Heart left ventricle (tissue), 16 donors: Measurements from ENCODE around the gene OR5AS1. TPM values are rescaled to one million over a fixed set of nuclear protein-coding genes. Genes with fewer than 3 reads are reported as not detected.

Experiments used
- ATAC-seq, 4 donors: fragments of 200-7000 bp; cut with Tn5 transposase; one replicate each; pipeline ENCODE4 v1.9.1; 2020 to 2022; ENCODE audit warnings: moderate library complexity in 4 of 4, mild to moderate bottlenecking in 3 of 4, moderate number of reproducible peaks in 1 of 4
- DNase-seq, 5 donors: peaks; one replicate each; pipeline ENCODE4 v3.0.0-alpha.2; 2020
- H3K27ac ChIP-seq, 12 donors: fragments of 200-600 bp; sonication (generic) in 4 of 12; one replicate each; pipeline versions ENCODE4 v1.5.0 to v1.8.0; 2016 to 2022; ENCODE audit warnings: mild to moderate bottlenecking in 2 of 12
- H3K27me3 ChIP-seq, 9 donors: fragments of 200-600 bp; sonication (generic) in 2 of 9; one replicate each; pipeline versions ENCODE4 v1.5.1 to v1.8.0; 2016 to 2022; ENCODE audit warnings: mild to moderate bottlenecking in 3 of 9
- H3K36me3 ChIP-seq, 9 donors: fragments of 200-600 bp; sonication (generic) in 2 of 9; one replicate each; pipeline versions ENCODE4 v1.5.0 to v1.8.0; 2018 to 2022; ENCODE audit warnings: mild to moderate bottlenecking in 2 of 9
- H3K4me1 ChIP-seq, 12 donors: fragments of 200-600 bp; sonication (generic) in 4 of 12; one replicate each; pipeline versions ENCODE4 v1.5.0 to v1.8.0; 2016 to 2022; ENCODE audit warnings: mild to moderate bottlenecking in 3 of 12
- H3K4me3 ChIP-seq, 12 donors: fragments of 200-600 bp; sonication (generic) in 4 of 12; one replicate each; pipeline versions ENCODE4 v1.5.0 to v1.8.0; 2017 to 2022; ENCODE audit warnings: mild to moderate bottlenecking in 9 of 12, moderate library complexity in 4 of 12
- H3K9me3 ChIP-seq, 12 donors: fragments of 200-600 bp; sonication (generic) in 4 of 12; one replicate each; pipeline versions ENCODE4 v1.5.0 to v1.8.0; 2016 to 2022; ENCODE audit warnings: mild to moderate bottlenecking in 1 of 12
- CTCF ChIP-seq, 12 donors: fragments of 200-600 bp; sonication (generic) in 4 of 12; IDR thresholded peaks; one replicate each; pipeline versions ENCODE4 v1.5.0 to v1.8.0; 2018 to 2022; ENCODE audit warnings: antibody characterized with exemption in 12 of 12, mild to moderate bottlenecking in 5 of 12
- POLR2A ChIP-seq, 2 donors: fragments of 450-650 bp; IDR thresholded peaks; one replicate each; pipeline ENCODE4 v1.6.1; 2017; ENCODE audit warnings: antibody characterized with exemption in 2 of 2, mild to moderate bottlenecking in 2 of 2, moderate library complexity in 2 of 2
- WGBS, 4 donors: extraction: QIAGEN DNeasy Blood & Tissue Kit in 2 of 4; methylation state at CpG; one replicate each; pipeline versions ENCODE4 v1.1.5 to v1.1.7; 2013 to 2018; 5-methylcytosine and 5-hydroxymethylcytosine counted together
- intact Hi-C, 10 donors: fragments of 100-400 bp; cut with DNase I; formaldehyde crosslinking; loops; one replicate each; pipeline versions ENCODE4 v1.11.1 to v1.14.2; 2022
- polyA plus RNA-seq, 2 donors: library from polyadenylated mRNA; stranded (reverse); fragments of 200-250 nt; gene quantifications; one replicate each; pipeline ENCODE4 v1.2.3, GENCODE V29; 2013
- total RNA-seq, 9 donors: library from RNA; depleted of rRNA in 2 of 9; stranded (reverse); fragments of >200 nt in 2 of 9; fragmentation: NEBNext Ultra II Directional in 3 of 9; extraction: Animal tissue kit (Norgen Biotek cat#: 25700) in 3 of 9; gene quantifications; one replicate each; pipeline versions ENCODE4 v1.1.0 to v1.2.4, GENCODE V29; 2016 to 2023
- donor health status: ischemic (EF 13 %, LVEDD 7.1; RV severe dilation, severe dysfunction).
- donor health status: healthy with polysubstance abuse.
- donor health status: DM: no; HTN: yes; CAD: no.
- donor health status: DM: no; HTN: no; CAD: no.
- donor health status: ischemic (EF 25% LVEDD 6.9; RV normal size, moderate dysfunction).
- donor health status: ischemic (EF 25% LVEDD 5.7; RV mildly dilated, moderate dysfunction).
- donor health status: healthy.
- donor health status: DM: yes; HTN: yes; CAD: no.
- donor health status: ischemic (EF 35%, LVEDD 5.7; RV mildly dilated, moderate dysfunction).
- donor health status: nonischemic (EF 11% LVEDD 7.7; RV severe dilation, severe dysfunction).
- donor health status: DM: yes; HTN: yes; CAD: no.
- donor health status: PGD.
- donor health status: ischemic (EF 29% LVEDD 5.4; RV normal size, mild dysfunction).
- donor health status: nonischemic (EF 23%, LVEDD 6.1; RV moderate dilation, normal function).

Gene OR5AS1
- total and polyA plus RNA-seq, 11 donors = not detected

GRCh38 chr11:56066980-56067379 lies 39.5 kb downstream of the OR5AS1 start:
- no peaks in the 10 kb centered on the region for H3K4me1 ChIP-seq
- peaks cover 0 to 4% (median 0%) of the 10 kb centered on the region in 12 donors for H3K9me3 ChIP-seq
- ATAC-seq (no peak), DNase-seq (no peak)
- no peak overlapping the region for H3K4me3 ChIP-seq
- no peaks in the 10 kb centered on the region for H3K36me3 ChIP-seq
- intact Hi-C loops = no loop called here
- no peak overlapping the region for H3K27ac ChIP-seq
- no peaks in the 10 kb centered on the region for H3K27me3 ChIP-seq
- WGBS, 4 donors = 59 to 81% (median 63%) methylated on average over 2 of the region's 2 CpGs
- no peak for TF ChIP-seq CTCF (IDR thresholded peaks at IDR 0.05)
- no peak for TF ChIP-seq POLR2A (IDR thresholded peaks at IDR 0.05)

Other genes starting within 250 kb of the OR5AS1 start
- not detected for gene OR5D14, start 232.1 kb upstream of the OR5AS1 start, total RNA-seq
- gene OR5D14, start 232.1 kb upstream of the OR5AS1 start, polyA plus RNA-seq = not detected
- gene OR5L1, start 216.3 kb upstream of the OR5AS1 start, total RNA-seq = not detected
- gene OR5L1, start 216.3 kb upstream of the OR5AS1 start, polyA plus RNA-seq = not detected
- not detected for gene OR5D18, start 208.0 kb upstream of the OR5AS1 start, total RNA-seq
- gene OR5D18, start 208.0 kb upstream of the OR5AS1 start, polyA plus RNA-seq = not detected
- gene OR5L2, start 200.4 kb upstream of the OR5AS1 start, total RNA-seq = not detected
- not detected for gene OR5L2, start 200.4 kb upstream of the OR5AS1 start, polyA plus RNA-seq
- gene OR5D16, start 188.9 kb upstream of the OR5AS1 start, total RNA-seq = not detected
- not detected for gene OR5D16, start 188.9 kb upstream of the OR5AS1 start, polyA plus RNA-seq
- not detected for gene TRIM51, start 144.4 kb upstream of the OR5AS1 start, total RNA-seq
- not detected for gene TRIM51, start 144.4 kb upstream of the OR5AS1 start, polyA plus RNA-seq
- gene OR5W2, start 113.1 kb upstream of the OR5AS1 start, total RNA-seq = not detected
- not detected for gene OR5W2, start 113.1 kb upstream of the OR5AS1 start, polyA plus RNA-seq
- not detected for gene OR5I1, start 91.3 kb upstream of the OR5AS1 start, total RNA-seq
- gene OR5I1, start 91.3 kb upstream of the OR5AS1 start, polyA plus RNA-seq = not detected
- not detected for gene OR10AG1, start 57.7 kb upstream of the OR5AS1 start, total RNA-seq
- not detected for gene OR10AG1, start 57.7 kb upstream of the OR5AS1 start, polyA plus RNA-seq
- gene OR5F1, start 33.0 kb upstream of the OR5AS1 start, total RNA-seq = not detected
- gene OR5F1, start 33.0 kb upstream of the OR5AS1 start, polyA plus RNA-seq = not detected
- not detected for gene OR8I2, start 65.7 kb downstream of the OR5AS1 start, total RNA-seq
- not detected for gene OR8I2, start 65.7 kb downstream of the OR5AS1 start, polyA plus RNA-seq
- gene OR8H2, start 76.0 kb downstream of the OR5AS1 start, total RNA-seq = not detected
- gene OR8H2, start 76.0 kb downstream of the OR5AS1 start, polyA plus RNA-seq = not detected
- gene OR8H3, start 94.7 kb downstream of the OR5AS1 start, total RNA-seq = not detected
- not detected for gene OR8H3, start 94.7 kb downstream of the OR5AS1 start, polyA plus RNA-seq
- not detected for gene OR8J3, start 112.5 kb downstream of the OR5AS1 start, total RNA-seq
- not detected for gene OR8J3, start 112.5 kb downstream of the OR5AS1 start, polyA plus RNA-seq
- gene OR8K5, start 132.7 kb downstream of the OR5AS1 start, total RNA-seq = not detected
- gene OR8K5, start 132.7 kb downstream of the OR5AS1 start, polyA plus RNA-seq = not detected
- not detected for gene OR5J2, start 149.0 kb downstream of the OR5AS1 start, total RNA-seq
- not detected for gene OR5J2, start 149.0 kb downstream of the OR5AS1 start, polyA plus RNA-seq
- gene OR5T2, start 206.6 kb downstream of the OR5AS1 start, total RNA-seq = not detected
- not detected for gene OR5T2, start 206.6 kb downstream of the OR5AS1 start, polyA plus RNA-seq
- gene OR5T3, start 224.6 kb downstream of the OR5AS1 start, total RNA-seq = not detected
- gene OR5T3, start 224.6 kb downstream of the OR5AS1 start, polyA plus RNA-seq = not detected
- not detected for gene OR5T1, start 246.5 kb downstream of the OR5AS1 start, total RNA-seq
- not detected for gene OR5T1, start 246.5 kb downstream of the OR5AS1 start, polyA plus RNA-seq